Astrocyte (in vitro differentiated cells and primary cell): ENCODE measurements around the gene PTPRZ1. TPM values are rescaled to one million over a fixed set of nuclear protein-coding genes. Genes with fewer than 3 reads are reported as not detected.

Experiments
- DNase-seq: peaks from one replicate; pipeline ENCODE4 v3.0.0-alpha.2; 2010; ENCODE audit warnings: low read depth
- FAIRE-seq: peaks from 2 replicates; lab custom pipeline; 2011; peaks lifted over from hg19 to GRCh38; lab: Jason Lieb, UNC
- H2AFZ ChIP-seq: 2 replicates; pipeline ENCODE4 v1.6.0; 2012; ENCODE audit warnings: low read depth, low read length, inconsistent platforms
- H3K27ac ChIP-seq: 2 replicates; pipeline ENCODE4 v1.5.1; 2011; ENCODE audit warnings: low read depth, low read length, inconsistent platforms
- H3K27me3 ChIP-seq: 2 replicates; pipeline ENCODE4 v1.6.0; 2011; ENCODE audit warnings: low read length, inconsistent platforms; ENCODE audit not compliant: insufficient read depth
- H3K36me3 ChIP-seq: 2 replicates; pipeline ENCODE4 v1.5.1; 2011; ENCODE audit warnings: low read length, inconsistent platforms; ENCODE audit not compliant: insufficient read depth
- H3K4me1 ChIP-seq: 2 replicates; pipeline ENCODE4 v1.5.1; 2011; ENCODE audit warnings: low read length, inconsistent platforms; ENCODE audit not compliant: insufficient read depth
- H3K4me2 ChIP-seq: 2 replicates; pipeline ENCODE4 v1.6.0; 2012; ENCODE audit warnings: low read length, inconsistent platforms
- H3K4me3 ChIP-seq: 2 replicates; pipeline ENCODE4 v1.5.1; 2011; ENCODE audit warnings: low read depth, mild to moderate bottlenecking, low read length, inconsistent platforms; ENCODE audit not compliant: insufficient read depth
- H3K79me2 ChIP-seq: 2 replicates; pipeline ENCODE4 v1.6.0; 2012; ENCODE audit warnings: mild to moderate bottlenecking, low read length, inconsistent platforms; ENCODE audit not compliant: insufficient read depth
- H3K9ac ChIP-seq: 2 replicates; pipeline ENCODE4 v1.6.0; 2012; ENCODE audit warnings: mild to moderate bottlenecking, low read length, inconsistent platforms
- H3K9me3 ChIP-seq: 2 replicates; pipeline ENCODE4 v1.5.1; 2012; ENCODE audit warnings: low read depth, mild to moderate bottlenecking, low read length, inconsistent platforms; ENCODE audit not compliant: insufficient read depth
- H4K20me1 ChIP-seq: 2 replicates; pipeline ENCODE4 v1.6.0; 2012; ENCODE audit warnings: low read length, inconsistent platforms; ENCODE audit not compliant: insufficient read depth
- H3K27ac Mint-ChIP-seq: one replicate; pipeline ENCODE4 v1.8.0; 2021; ENCODE audit warnings: mild to moderate bottlenecking, mixed read lengths; ENCODE audit not compliant: unreplicated experiment
- H3K27me3 Mint-ChIP-seq: one replicate; pipeline ENCODE4 v1.8.0; 2021; ENCODE audit warnings: low read depth, mixed read lengths; ENCODE audit not compliant: unreplicated experiment
- H3K36me3 Mint-ChIP-seq: one replicate; pipeline ENCODE4 v1.8.0; 2021; ENCODE audit warnings: low read depth, mixed read lengths; ENCODE audit not compliant: unreplicated experiment
- H3K4me1 Mint-ChIP-seq: one replicate; pipeline ENCODE4 v1.8.0; 2021; ENCODE audit warnings: low read depth, mixed read lengths; ENCODE audit not compliant: unreplicated experiment
- H3K4me3 Mint-ChIP-seq: one replicate; pipeline ENCODE4 v1.8.0; 2021; ENCODE audit warnings: mild to moderate bottlenecking, moderate library complexity, mixed read lengths; ENCODE audit not compliant: unreplicated experiment
- H3K9me3 Mint-ChIP-seq: one replicate; pipeline ENCODE4 v1.8.0; 2021; ENCODE audit warnings: mild to moderate bottlenecking, mixed read lengths; ENCODE audit not compliant: unreplicated experiment
- CTCF ChIP-seq: IDR thresholded peaks from 2 replicates; pipeline ENCODE4 v1.5.1; 2011; ENCODE audit warnings: low read depth, mild to moderate bottlenecking, inconsistent platforms, low read length, moderate library complexity; ENCODE audit not compliant: insufficient read depth
- EZH2 ChIP-seq: IDR thresholded peaks from 2 replicates; pipeline ENCODE4 v1.6.1; 2012; ENCODE audit warnings: mild to moderate bottlenecking, low read length, inconsistent platforms; ENCODE audit not compliant: insufficient read depth
- total RNA-seq: library from RNA; stranded (reverse); gene quantifications from 2 replicates; pipeline ENCODE4 v1.2.1, GENCODE V29; 2021

The PTPRZ1 gene
- total RNA-seq, 1 donor from 2014 or later: 1.6 TPM

DNA sequence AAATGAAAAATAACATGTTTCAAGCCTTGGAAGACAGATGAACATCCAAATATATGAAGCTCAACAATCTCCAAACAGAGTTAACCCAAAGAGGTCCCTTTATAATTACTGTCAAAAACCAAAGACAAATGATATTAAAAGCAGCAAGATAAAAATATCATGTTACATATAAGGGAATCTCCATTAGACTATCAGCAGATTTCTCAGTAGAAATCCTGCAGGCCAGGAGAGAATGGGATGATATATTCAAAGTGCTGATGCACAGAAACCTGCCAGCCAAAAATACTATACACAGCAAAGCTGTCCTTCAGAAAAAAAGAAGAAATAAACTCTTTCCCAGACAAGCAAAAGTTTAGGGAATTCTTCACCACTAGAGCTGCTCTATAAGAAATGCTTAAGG is 230.1 kb downstream of the PTPRZ1 start:
- Histone ChIP-seq H3K79me2 (no peaks in the 10 kb centered on the region), H3K4me1 (no peaks in the 10 kb centered on the region), H4K20me1 (no peaks in the 10 kb centered on the region), H3K9me3 (no peaks in the 10 kb centered on the region), H3K27ac (no peak overlapping the region), H3K27me3 (no peaks in the 10 kb centered on the region), H3K36me3 (peaks cover 3% of the 10 kb centered on the region), H3K4me2 (no peak overlapping the region), H3K4me3 (no peak overlapping the region), H3K9ac (no peak overlapping the region), H2AFZ (no peak overlapping the region)
- FAIRE-seq: no peak
- Mint-ChIP-seq H3K27me3 (no peaks in the 10 kb centered on the region), H3K4me1 (no peaks in the 10 kb centered on the region), H3K27ac (no peak overlapping the region), H3K9me3 (peaks cover 3% of the 10 kb centered on the region), H3K36me3 (peaks cover 23% of the 10 kb centered on the region), H3K4me3 (no peak overlapping the region)
- TF ChIP-seq EZH2 (no peak), CTCF (no peak)
- DNase-seq: no peak
